ENCODE data around the gene TRHDE. TPM values are rescaled to one million over a fixed set of nuclear protein-coding genes. Genes with fewer than 3 reads are reported as not detected.

Gene TRHDE
- total RNA-seq, 1 experiment from 2014 or later = 1.9 TPM

DNA sequence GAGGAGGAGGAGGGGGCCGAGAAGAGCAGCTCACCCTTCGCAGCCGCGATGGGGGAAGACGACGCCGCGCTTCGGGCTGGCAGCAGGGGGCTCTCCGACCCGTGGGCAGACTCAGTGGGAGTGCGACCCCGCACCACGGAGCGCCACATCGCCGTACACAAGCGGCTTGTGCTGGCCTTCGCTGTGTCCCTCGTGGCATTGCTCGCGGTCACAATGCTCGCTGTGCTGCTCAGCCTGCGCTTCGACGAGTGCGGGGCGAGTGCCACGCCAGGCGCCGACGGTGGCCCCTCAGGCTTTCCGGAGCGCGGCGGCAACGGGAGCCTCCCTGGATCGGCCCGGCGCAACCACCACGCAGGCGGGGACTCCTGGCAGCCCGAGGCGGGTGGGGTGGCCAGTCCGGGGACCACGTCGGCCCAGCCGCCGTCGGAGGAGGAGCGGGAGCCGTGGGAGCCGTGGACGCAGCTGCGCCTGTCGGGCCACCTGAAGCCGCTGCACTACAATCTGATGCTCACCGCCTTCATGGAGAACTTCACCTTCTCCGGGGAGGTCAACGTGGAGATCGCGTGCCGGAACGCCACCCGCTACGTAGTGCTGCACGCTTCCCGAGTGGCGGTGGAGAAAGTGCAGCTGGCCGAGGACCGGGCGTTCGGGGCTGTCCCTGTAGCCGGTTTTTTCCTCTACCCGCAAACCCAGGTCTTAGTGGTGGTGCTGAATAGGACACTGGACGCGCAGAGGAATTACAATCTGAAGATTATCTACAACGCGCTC, 745 bp downstream of the TRHDE start:
- Histone ChIP-seq H3K36me3 (ENCODE audit: control insufficient read depth, insufficient read depth, low read length) (no peaks in the 10 kb centered on the region), H3K4me1 (ENCODE audit: control insufficient read depth, insufficient read depth, low read length) (peaks cover 10% of the 10 kb centered on the region), H3K27me3 (ENCODE audit: control insufficient read depth, insufficient read depth, low read length) (peaks cover 62% of the 10 kb centered on the region), H3K4me3 (ENCODE audit: low read depth in 2 of 2, low read length in 2 of 2) (peak overlapping the region; percentile 40 to 49), H3K9me3 (ENCODE audit: control insufficient read depth, insufficient read depth, low read depth, low read length) (no peaks in the 10 kb centered on the region), H3K27ac (ENCODE audit: low read length) (no peak overlapping the region)
- in situ Hi-C loops (cut with HindIII; ENCODE audit: low pct_unique_long_range_greater_than_20kb, low sequenced_read_pairs) (no loop called here), intact Hi-C loops (cut with micrococcal nuclease; ENCODE audit: unreplicated experiment) (no loop called here)
- BruUV-seq (replicated peaks) = no TSS peak
- DNase-seq (ENCODE audit: low read depth, low spot score) = no peak
- no peak for TF ChIP-seq SIN3A (IDR thresholded peaks at IDR 0.05; ENCODE audit: borderline replicate concordance, insufficient read depth, low read depth, low read length)
- TF ChIP-seq TCF7L2 (IDR thresholded peaks at IDR 0.05; ENCODE audit: low read depth, low read length) = no peak
- TF ChIP-seq, protein P1, sequence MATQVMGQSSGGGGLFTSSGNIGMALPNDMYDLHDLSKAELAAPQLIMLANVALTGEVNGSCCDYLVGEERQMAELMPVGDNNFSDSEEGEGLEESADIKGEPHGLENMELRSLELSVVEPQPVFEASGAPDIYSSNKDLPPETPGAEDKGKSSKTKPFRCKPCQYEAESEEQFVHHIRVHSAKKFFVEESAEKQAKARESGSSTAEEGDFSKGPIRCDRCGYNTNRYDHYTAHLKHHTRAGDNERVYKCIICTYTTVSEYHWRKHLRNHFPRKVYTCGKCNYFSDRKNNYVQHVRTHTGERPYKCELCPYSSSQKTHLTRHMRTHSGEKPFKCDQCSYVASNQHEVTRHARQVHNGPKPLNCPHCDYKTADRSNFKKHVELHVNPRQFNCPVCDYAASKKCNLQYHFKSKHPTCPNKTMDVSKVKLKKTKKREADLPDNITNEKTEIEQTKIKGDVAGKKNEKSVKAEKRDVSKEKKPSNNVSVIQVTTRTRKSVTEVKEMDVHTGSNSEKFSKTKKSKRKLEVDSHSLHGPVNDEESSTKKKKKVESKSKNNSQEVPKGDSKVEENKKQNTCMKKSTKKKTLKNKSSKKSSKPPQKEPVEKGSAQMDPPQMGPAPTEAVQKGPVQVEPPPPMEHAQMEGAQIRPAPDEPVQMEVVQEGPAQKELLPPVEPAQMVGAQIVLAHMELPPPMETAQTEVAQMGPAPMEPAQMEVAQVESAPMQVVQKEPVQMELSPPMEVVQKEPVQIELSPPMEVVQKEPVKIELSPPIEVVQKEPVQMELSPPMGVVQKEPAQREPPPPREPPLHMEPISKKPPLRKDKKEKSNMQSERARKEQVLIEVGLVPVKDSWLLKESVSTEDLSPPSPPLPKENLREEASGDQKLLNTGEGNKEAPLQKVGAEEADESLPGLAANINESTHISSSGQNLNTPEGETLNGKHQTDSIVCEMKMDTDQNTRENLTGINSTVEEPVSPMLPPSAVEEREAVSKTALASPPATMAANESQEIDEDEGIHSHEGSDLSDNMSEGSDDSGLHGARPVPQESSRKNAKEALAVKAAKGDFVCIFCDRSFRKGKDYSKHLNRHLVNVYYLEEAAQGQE (IDR thresholded peaks at IDR 0.05; ENCODE audit: insufficient read depth in 1 of 2, low read depth in 2 of 2, low read length in 1 of 2) = no peak
- TF ChIP-seq, protein P2, sequence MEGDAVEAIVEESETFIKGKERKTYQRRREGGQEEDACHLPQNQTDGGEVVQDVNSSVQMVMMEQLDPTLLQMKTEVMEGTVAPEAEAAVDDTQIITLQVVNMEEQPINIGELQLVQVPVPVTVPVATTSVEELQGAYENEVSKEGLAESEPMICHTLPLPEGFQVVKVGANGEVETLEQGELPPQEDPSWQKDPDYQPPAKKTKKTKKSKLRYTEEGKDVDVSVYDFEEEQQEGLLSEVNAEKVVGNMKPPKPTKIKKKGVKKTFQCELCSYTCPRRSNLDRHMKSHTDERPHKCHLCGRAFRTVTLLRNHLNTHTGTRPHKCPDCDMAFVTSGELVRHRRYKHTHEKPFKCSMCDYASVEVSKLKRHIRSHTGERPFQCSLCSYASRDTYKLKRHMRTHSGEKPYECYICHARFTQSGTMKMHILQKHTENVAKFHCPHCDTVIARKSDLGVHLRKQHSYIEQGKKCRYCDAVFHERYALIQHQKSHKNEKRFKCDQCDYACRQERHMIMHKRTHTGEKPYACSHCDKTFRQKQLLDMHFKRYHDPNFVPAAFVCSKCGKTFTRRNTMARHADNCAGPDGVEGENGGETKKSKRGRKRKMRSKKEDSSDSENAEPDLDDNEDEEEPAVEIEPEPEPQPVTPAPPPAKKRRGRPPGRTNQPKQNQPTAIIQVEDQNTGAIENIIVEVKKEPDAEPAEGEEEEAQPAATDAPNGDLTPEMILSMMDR (IDR thresholded peaks at IDR 0.05) = peak; percentile 27; the same call in 1 of the 2 replicates
- no peak for TF ChIP-seq POLR2AphosphoS5 (IDR thresholded peaks at IDR 0.05; ENCODE audit: low read depth, low read length)
- ChIA-PET POLR2A (no interaction called here), CTCF (interaction anchor here (0.7 kb wide), 1 partner anchor 1188 kb away, joined by 5 read pairs; no protein-coding TSS in a partner anchor)
- peak; percentile 54 for ATAC-seq

DNA sequence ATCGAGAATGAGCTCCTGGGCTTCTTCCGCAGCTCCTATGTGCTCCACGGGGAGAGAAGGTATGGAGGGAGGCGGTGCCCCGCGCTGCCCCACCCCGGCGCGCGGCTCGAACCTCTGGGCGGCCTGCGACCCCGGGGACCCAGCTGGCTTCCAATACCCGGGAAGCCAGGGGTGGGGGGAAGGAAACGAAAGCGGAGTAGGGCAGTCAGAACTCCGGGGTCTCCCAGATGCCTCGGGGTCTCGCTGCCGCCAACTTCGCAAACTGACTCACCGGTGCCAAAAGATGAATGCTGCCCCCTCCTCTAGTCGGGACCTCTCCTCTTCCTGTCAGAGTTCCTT, 1.3 kb downstream of the TRHDE start:
- ATAC-seq = no peak
- CTCF ChIA-PET = no interaction called here
- TF ChIP-seq, protein P1 (IDR thresholded peaks at IDR 0.05; ENCODE audit: insufficient read depth in 1 of 2, low read depth in 2 of 2, low read length in 1 of 2) = no peak
- TF ChIP-seq, protein P2 (IDR thresholded peaks at IDR 0.05) = no peak
- TF ChIP-seq TCF7L2 (IDR thresholded peaks at IDR 0.05; ENCODE audit: low read depth, low read length) (no peak), POLR2AphosphoS5 (IDR thresholded peaks at IDR 0.05; ENCODE audit: low read depth, low read length) (no peak), SIN3A (IDR thresholded peaks at IDR 0.05; ENCODE audit: borderline replicate concordance, insufficient read depth, low read depth, low read length) (no peak)
- Histone ChIP-seq H3K27me3 (ENCODE audit: control insufficient read depth, insufficient read depth, low read length) (peaks cover 60% of the 10 kb centered on the region), H3K36me3 (ENCODE audit: control insufficient read depth, insufficient read depth, low read length) (no peaks in the 10 kb centered on the region), H3K27ac (ENCODE audit: low read length) (no peak overlapping the region), H3K4me3 (ENCODE audit: low read depth in 2 of 2, low read length in 2 of 2) (peak overlapping the region; percentile 40 to 49), H3K4me1 (ENCODE audit: control insufficient read depth, insufficient read depth, low read length) (peaks cover 10% of the 10 kb centered on the region), H3K9me3 (ENCODE audit: control insufficient read depth, insufficient read depth, low read depth, low read length) (no peaks in the 10 kb centered on the region)
- in situ Hi-C loops (cut with HindIII; ENCODE audit: low pct_unique_long_range_greater_than_20kb, low sequenced_read_pairs) (no loop called here), intact Hi-C loops (cut with micrococcal nuclease; ENCODE audit: unreplicated experiment) (no loop called here)
- BruUV-seq (replicated peaks) = no TSS peak
- POLR2A ChIA-PET = no interaction called here
- DNase-seq (ENCODE audit: low read depth, low spot score) = no peak

Measured in Panc1 (cell line).